Measurements from ENCODE around the gene CLEC14A. TPM values are rescaled to one million over a fixed set of nuclear protein-coding genes. Genes with fewer than 3 reads are reported as not detected.

Gene CLEC14A
- total RNA-seq, 2 donors from 2014 or later: 4.4 to 7.7 TPM

GRCh38 chr14:38291681-38292467 is 36.0 kb upstream of the CLEC14A start:
- intact Hi-C loops (cut with DNase I): no loop called here
- DNase-seq: no peak
- Histone ChIP-seq H3K9me3 (no peaks in the 10 kb centered on the region), H3K36me3 (no peaks in the 10 kb centered on the region), H3K4me1 (no peaks in the 10 kb centered on the region), H3K27me3 (no peaks in the 10 kb centered on the region), H3K9ac (ENCODE audit: low read depth in 2 of 2, low read length in 2 of 2) (no peak overlapping the region), H3K4me3 (no peak overlapping the region), H3K27ac (no peak overlapping the region)
- TF ChIP-seq CTCF (IDR thresholded peaks at IDR 0.05): no peak

- Histone ChIP-seq H3K9me3 (no peaks in the 10 kb centered on the region), H3K9ac (ENCODE audit: low read depth in 2 of 2, low read length in 2 of 2) (no peak overlapping the region), H3K27me3 (no peaks in the 10 kb centered on the region), H3K4me1 (no peaks in the 10 kb centered on the region), H3K4me3 (no peak overlapping the region), H3K36me3 (no peaks in the 10 kb centered on the region), H3K27ac (no peak overlapping the region)
- DNase-seq: no peak
- no peak for TF ChIP-seq CTCF (IDR thresholded peaks at IDR 0.05)
- intact Hi-C loops (cut with DNase I): no loop called here
Observed at GRCh38 chr14:38290601-38291188, 34.8 kb upstream of the CLEC14A start.

GRCh38 chr14:38286452-38286851 is 30.6 kb upstream of the CLEC14A start:
- Histone ChIP-seq H3K4me3 (no peak overlapping the region), H3K9me3 (no peaks in the 10 kb centered on the region), H3K27ac (no peak overlapping the region), H3K9ac (ENCODE audit: low read depth in 2 of 2, low read length in 2 of 2) (no peak overlapping the region), H3K27me3 (no peaks in the 10 kb centered on the region), H3K4me1 (no peaks in the 10 kb centered on the region), H3K36me3 (no peaks in the 10 kb centered on the region)
- no peak for TF ChIP-seq CTCF (IDR thresholded peaks at IDR 0.05)
- DNase-seq: no peak
- intact Hi-C loops (cut with DNase I): no loop called here

GRCh38 chr14:38285962-38286361 is 30.1 kb upstream of the CLEC14A start:
- no peak for DNase-seq
- Histone ChIP-seq H3K27me3 (no peaks in the 10 kb centered on the region), H3K9ac (ENCODE audit: low read depth in 2 of 2, low read length in 2 of 2) (no peak overlapping the region), H3K27ac (no peak overlapping the region), H3K4me1 (no peaks in the 10 kb centered on the region), H3K36me3 (no peaks in the 10 kb centered on the region), H3K4me3 (no peak overlapping the region), H3K9me3 (no peaks in the 10 kb centered on the region)
- intact Hi-C loops (cut with DNase I): no loop called here
- no peak for TF ChIP-seq CTCF (IDR thresholded peaks at IDR 0.05)

- Histone ChIP-seq H3K9me3 (no peaks in the 10 kb centered on the region), H3K9ac (ENCODE audit: low read depth in 2 of 2, low read length in 2 of 2) (no peak overlapping the region), H3K36me3 (no peaks in the 10 kb centered on the region), H3K27me3 (no peaks in the 10 kb centered on the region), H3K4me1 (no peaks in the 10 kb centered on the region), H3K4me3 (no peak overlapping the region), H3K27ac (no peak overlapping the region)
- intact Hi-C loops (cut with DNase I): no loop called here
- DNase-seq: no peak
- no peak for TF ChIP-seq CTCF (IDR thresholded peaks at IDR 0.05)
Observed at GRCh38 chr14:38282936-38283335, 27.0 kb upstream of the CLEC14A start.
